Measurements from ENCODE around the gene PACSIN3.

GRCh38 chr11:47154616-47155570, 31.3 kb downstream of the PACSIN3 start:
- TF ChIP-seq CTCF (conservative IDR thresholded peaks at IDR 0.05 in 1 of 2, IDR thresholded peaks at IDR 0.05 in 1 of 2; ENCODE audit: low read depth in 1 of 2, low read length in 2 of 2) (no peak), EZH2 (IDR thresholded peaks at IDR 0.05; ENCODE audit: low read length, missing control alignments) (no peak)
